Upper lobe of left lung (tissue), 6 donors: ENCODE measurements around the gene SLC10A7. TPM values are rescaled to one million over a fixed set of nuclear protein-coding genes. Genes with fewer than 3 reads are reported as not detected.

Experiments
- ATAC-seq, 2 donors: fragments of 200-7000 bp; cut with Tn5 transposase; one replicate each; pipeline ENCODE4 v1.9.1; 2022; ENCODE audit warnings: mild to moderate bottlenecking in 2 of 2, moderate library complexity in 2 of 2; ENCODE audit not compliant: low FRiP score in 2 of 2
- DNase-seq, 2 donors: peaks; one replicate each; pipeline ENCODE4 v3.0.0-alpha.2; 2019 to 2020
- H3K27ac ChIP-seq, 4 donors: fragments of 200-600 bp; sonication (generic); one replicate each; pipeline ENCODE4 v1.5.1; 2016 to 2019
- H3K27me3 ChIP-seq, 4 donors: fragments of 200-600 bp; sonication (generic); one replicate each; pipeline ENCODE4 v1.5.1; 2017 to 2019
- H3K36me3 ChIP-seq, 4 donors: fragments of 200-600 bp; sonication (generic); one replicate each; pipeline ENCODE4 v1.5.1; 2016 to 2019
- H3K4me1 ChIP-seq, 4 donors: fragments of 200-600 bp; sonication (generic); one replicate each; pipeline ENCODE4 v1.5.1; 2018 to 2019
- H3K4me3 ChIP-seq, 4 donors: fragments of 200-600 bp; sonication (generic); one replicate each; pipeline ENCODE4 v1.5.1; 2017 to 2019; ENCODE audit warnings: mild to moderate bottlenecking in 2 of 4, moderate library complexity in 1 of 4
- H3K9me3 ChIP-seq, 4 donors: fragments of 200-600 bp; sonication (generic); one replicate each; pipeline ENCODE4 v1.5.1; 2018 to 2019
- EP300 ChIP-seq, 4 donors: sonication (generic); formaldehyde crosslinking; IDR thresholded peaks; one replicate each; pipeline ENCODE4 v1.5.1; 2017; ENCODE audit warnings: antibody characterized with exemption in 4 of 4, control low read depth in 2 of 4
- POLR2A ChIP-seq, 4 donors: fragments of 450-650 bp; IDR thresholded peaks; one replicate each; pipeline ENCODE4 v1.5.1; 2016 to 2017; ENCODE audit warnings: antibody characterized with exemption in 4 of 4, mild to moderate bottlenecking in 2 of 4
- POLR2AphosphoS5 ChIP-seq, 2 donors: sonication (generic); formaldehyde crosslinking; IDR thresholded peaks; one replicate each; pipeline ENCODE4 v1.5.1; 2017; ENCODE audit warnings: antibody characterized with exemption in 2 of 2
- WGBS, 2 donors: methylation state at CpG; one replicate each; pipeline ENCODE4 v1.1.5; 2017 to 2018; 5-methylcytosine and 5-hydroxymethylcytosine counted together
- total RNA-seq, 6 donors: library from RNA; depleted of rRNA in 4 of 6; stranded (reverse); fragments of >200 nt in 4 of 6; gene quantifications; one replicate each; pipeline versions ENCODE4 v1.1.0 to v1.2.1, GENCODE V29; 2016 to 2021
- TF ChIP-seq, protein P1 (sequence below), 6 experiments: fragments of 450-650 bp in 4 of 6; fragments of 200-600 bp in 2 of 6; sonication (generic) in 2 of 6; IDR thresholded peaks; one replicate each; pipeline ENCODE4 v1.5.1; 2016 to 2019; ENCODE audit warnings: antibody characterized with exemption in 6 of 6
- donor health status: DM: no; HTN: no; CAD: no; lungs with moderate emphysema.
- donor health status: DM: no; HTN: yes; CAD: no; lungs with severe emphysema.

Gene SLC10A7
- total RNA-seq, 6 donors from 2014 or later, result 11.1 to 20.9 (median 14.1) TPM

DNA sequence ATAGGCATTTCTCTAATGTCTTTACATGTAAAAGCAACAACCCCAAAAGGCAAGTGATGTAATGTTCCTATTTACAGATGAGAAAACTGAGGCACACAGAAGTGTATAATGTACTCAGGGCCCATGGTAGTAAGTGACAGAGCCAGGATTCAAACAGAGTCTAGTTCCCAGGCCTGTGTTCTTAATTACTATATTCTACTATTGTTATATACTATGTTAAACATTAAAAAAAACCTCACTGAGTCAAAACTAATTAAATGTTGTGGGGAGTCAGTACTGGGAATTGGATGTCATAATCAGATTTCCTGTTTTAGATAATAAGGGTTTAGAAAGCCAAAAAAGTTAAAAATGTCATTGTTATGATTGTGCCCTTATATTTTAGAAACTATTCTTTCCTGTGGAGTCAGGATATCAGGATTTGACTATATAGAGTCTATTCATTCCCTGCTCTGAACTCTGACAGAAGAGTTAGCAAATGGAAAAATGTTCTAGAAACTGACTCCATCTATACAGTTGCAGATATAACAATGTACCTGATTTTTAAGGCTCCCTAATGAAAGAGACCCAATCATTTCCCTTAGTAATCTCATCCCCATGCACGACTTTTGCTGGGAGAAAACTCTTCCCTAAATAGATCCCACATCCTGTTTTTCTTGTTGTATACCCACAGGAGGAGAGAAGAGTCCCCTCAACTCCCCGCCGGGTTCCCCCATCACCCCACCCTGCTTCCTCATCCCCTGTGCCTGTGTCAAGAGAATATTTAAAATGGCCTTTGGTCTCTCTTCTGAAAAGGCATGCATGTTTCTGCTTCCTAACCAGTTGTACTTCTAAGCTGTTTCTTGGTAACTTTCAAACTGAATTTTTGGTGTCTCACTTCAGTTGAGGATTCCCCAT, 237.7 kb downstream of the SLC10A7 start:
- no peak for DNase-seq
- Histone ChIP-seq H3K27me3 (no peaks in the 10 kb centered on the region), H3K9me3 (no peaks in the 10 kb centered on the region), H3K27ac (peak overlapping the region in 1 of 4 donors; percentile 23), H3K36me3 (peaks cover 0 to 4% (median 0%) of the 10 kb centered on the region in 4 donors), H3K4me1 (peaks cover 0 to 20% (median 5%) of the 10 kb centered on the region in 4 donors), H3K4me3 (no peak overlapping the region)
- no peak for TF ChIP-seq EP300 (IDR thresholded peaks at IDR 0.05)
- TF ChIP-seq POLR2AphosphoS5 (IDR thresholded peaks at IDR 0.05), result no peak
- TF ChIP-seq POLR2A (IDR thresholded peaks at IDR 0.05), result no peak
- TF ChIP-seq, protein P1, sequence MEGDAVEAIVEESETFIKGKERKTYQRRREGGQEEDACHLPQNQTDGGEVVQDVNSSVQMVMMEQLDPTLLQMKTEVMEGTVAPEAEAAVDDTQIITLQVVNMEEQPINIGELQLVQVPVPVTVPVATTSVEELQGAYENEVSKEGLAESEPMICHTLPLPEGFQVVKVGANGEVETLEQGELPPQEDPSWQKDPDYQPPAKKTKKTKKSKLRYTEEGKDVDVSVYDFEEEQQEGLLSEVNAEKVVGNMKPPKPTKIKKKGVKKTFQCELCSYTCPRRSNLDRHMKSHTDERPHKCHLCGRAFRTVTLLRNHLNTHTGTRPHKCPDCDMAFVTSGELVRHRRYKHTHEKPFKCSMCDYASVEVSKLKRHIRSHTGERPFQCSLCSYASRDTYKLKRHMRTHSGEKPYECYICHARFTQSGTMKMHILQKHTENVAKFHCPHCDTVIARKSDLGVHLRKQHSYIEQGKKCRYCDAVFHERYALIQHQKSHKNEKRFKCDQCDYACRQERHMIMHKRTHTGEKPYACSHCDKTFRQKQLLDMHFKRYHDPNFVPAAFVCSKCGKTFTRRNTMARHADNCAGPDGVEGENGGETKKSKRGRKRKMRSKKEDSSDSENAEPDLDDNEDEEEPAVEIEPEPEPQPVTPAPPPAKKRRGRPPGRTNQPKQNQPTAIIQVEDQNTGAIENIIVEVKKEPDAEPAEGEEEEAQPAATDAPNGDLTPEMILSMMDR (IDR thresholded peaks at IDR 0.05), result no peak
- no peak for ATAC-seq
- WGBS, 2 donors, result 29 to 37% methylated on average over 3 of the region's 3 CpGs

DNA sequence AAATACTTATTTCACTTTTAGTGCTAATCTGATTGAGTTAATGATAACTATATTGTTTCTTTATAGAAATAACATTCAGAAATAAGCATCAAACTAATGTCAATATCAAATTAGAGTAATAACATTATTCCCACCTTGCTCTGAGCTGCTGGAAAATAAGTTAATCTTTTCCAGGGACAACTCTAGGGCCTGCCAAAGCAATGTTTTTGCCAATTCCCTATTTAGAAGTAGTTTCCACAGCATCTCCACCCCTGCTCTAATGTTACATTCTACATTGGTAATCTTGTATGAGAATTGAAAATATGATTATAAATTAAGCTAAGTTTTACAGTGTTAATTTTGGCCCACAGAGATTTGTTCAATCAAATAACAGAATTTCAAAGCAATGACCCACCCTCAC, 239.1 kb downstream of the SLC10A7 start:
- H3K36me3 ChIP-seq, result peaks cover 0 to 4% (median 0%) of the 10 kb centered on the region in 4 donors
- DNase-seq (no peak), ATAC-seq (no peak)
- H3K4me3 ChIP-seq, result no peak overlapping the region
- H3K27ac ChIP-seq, result no peak overlapping the region
- TF ChIP-seq POLR2AphosphoS5 (IDR thresholded peaks at IDR 0.05) (no peak), POLR2A (IDR thresholded peaks at IDR 0.05) (no peak), EP300 (IDR thresholded peaks at IDR 0.05) (no peak)
- TF ChIP-seq, protein P1 (IDR thresholded peaks at IDR 0.05), result no peak
- H3K4me1 ChIP-seq, result peaks cover 0 to 23% (median 5%) of the 10 kb centered on the region in 4 donors
- no peaks in the 10 kb centered on the region for H3K27me3 ChIP-seq
- H3K9me3 ChIP-seq, result no peaks in the 10 kb centered on the region

DNA sequence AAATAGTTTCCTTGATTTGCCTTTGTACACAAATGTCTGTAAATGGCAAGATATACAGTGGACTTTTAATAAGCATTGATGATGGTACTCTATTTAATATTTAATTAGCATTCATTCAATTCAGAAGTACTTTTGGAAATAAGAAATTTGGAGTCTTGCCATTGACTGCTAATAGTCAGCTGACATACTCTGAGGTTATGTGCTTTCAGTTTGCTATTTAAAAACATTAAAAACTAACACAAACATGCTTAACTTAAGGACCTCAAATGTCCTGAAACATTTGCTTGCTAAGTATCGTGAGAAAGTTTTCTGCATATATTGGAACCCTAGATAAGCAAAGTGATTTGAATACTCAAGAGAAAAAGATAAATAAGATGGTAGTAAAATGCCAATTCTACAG, 242.8 kb downstream of the SLC10A7 start:
- H3K9me3 ChIP-seq, result no peaks in the 10 kb centered on the region
- H3K4me1 ChIP-seq, result peaks cover 0 to 18% (median 5%) of the 10 kb centered on the region in 4 donors
- TF ChIP-seq, protein P1 (IDR thresholded peaks at IDR 0.05), result no peak
- TF ChIP-seq POLR2A (IDR thresholded peaks at IDR 0.05), result no peak
- no peak for TF ChIP-seq POLR2AphosphoS5 (IDR thresholded peaks at IDR 0.05)
- TF ChIP-seq EP300 (IDR thresholded peaks at IDR 0.05), result no peak
- no peak overlapping the region for H3K27ac ChIP-seq
- ATAC-seq (no peak), DNase-seq (no peak)
- H3K36me3 ChIP-seq, result no peaks in the 10 kb centered on the region
- 42 to 49% methylated on average over 1 of the region's 1 CpG for WGBS, 2 donors
- H3K27me3 ChIP-seq, result no peaks in the 10 kb centered on the region
- H3K4me3 ChIP-seq, result no peak overlapping the region

DNA sequence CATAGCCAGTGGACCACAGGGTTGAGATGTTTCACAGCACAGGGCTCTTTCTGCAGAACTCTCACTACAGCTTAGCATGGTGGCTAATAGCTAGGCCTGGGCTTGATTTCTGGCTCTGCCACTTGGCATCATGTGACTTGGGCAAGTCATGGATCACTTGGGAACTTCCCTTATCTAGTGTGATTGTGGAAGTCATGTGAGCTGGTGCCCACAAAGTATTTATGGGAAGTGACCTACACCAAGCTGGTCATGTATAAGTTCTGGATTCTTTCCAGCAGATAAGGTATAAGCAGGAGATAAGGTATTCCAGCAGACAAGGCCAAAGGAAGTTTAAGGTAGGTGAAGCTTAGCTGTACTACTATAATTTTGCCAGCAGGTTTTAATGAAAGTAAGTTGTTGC, 246.4 kb downstream of the SLC10A7 start:
- Histone ChIP-seq H3K9me3 (no peaks in the 10 kb centered on the region), H3K4me3 (no peak overlapping the region), H3K27me3 (no peaks in the 10 kb centered on the region), H3K36me3 (no peaks in the 10 kb centered on the region), H3K4me1 (peaks cover 0 to 11% (median 5%) of the 10 kb centered on the region in 4 donors), H3K27ac (no peak overlapping the region)
- ATAC-seq, result peak in 1 of 2 donors; percentile 19
- DNase-seq, result no peak
- TF ChIP-seq, protein P1 (IDR thresholded peaks at IDR 0.05), result no peak
- TF ChIP-seq EP300 (IDR thresholded peaks at IDR 0.05) (no peak), POLR2AphosphoS5 (IDR thresholded peaks at IDR 0.05) (no peak), POLR2A (IDR thresholded peaks at IDR 0.05) (no peak)
